ENCODE data around the gene COPRS.

COPRS gene

GRCh38 chr17:31845291-31845690 lies 13.8 kb downstream of the COPRS start:
- 83% methylated on average over 1 of the region's 3 CpGs; no CpG with 5 or more reads in 1 of the 2 experiments for WGBS, 2 experiments (ENCODE audit: insufficient coverage in 2 of 2)
- no peaks in the 10 kb centered on the region for H3K36me3 ChIP-seq (ENCODE audit: control insufficient read depth, insufficient read depth, low read length)

GRCh38 chr17:31843070-31843745 lies 15.8 kb downstream of the COPRS start:
- Histone ChIP-seq H3K36me3 (ENCODE audit: control insufficient read depth, insufficient read depth, low read length) (no peaks in the 10 kb centered on the region), H3K9me3 (ENCODE audit: control insufficient read depth, low read length) (no peaks in the 10 kb centered on the region), H3K4me3 (ENCODE audit: extremely low read depth, insufficient read depth, low read length, poor library complexity, severe bottlenecking) (no peak overlapping the region), H3K27ac (ENCODE audit: low read depth, low read length, severe bottlenecking) (no peak overlapping the region), H3K4me1 (ENCODE audit: control insufficient read depth, insufficient read depth, low read length, poor library complexity, severe bottlenecking) (no peaks in the 10 kb centered on the region)
- 90 to 93% methylated on average over 5 to 8 of the region's 8 CpGs for WGBS, 2 experiments (ENCODE audit: insufficient coverage in 2 of 2)

More at GRCh38 chr17:31845291-31845690, 13.8 kb downstream of the COPRS start:
- H3K9me3 ChIP-seq (ENCODE audit: control insufficient read depth, low read length) = no peaks in the 10 kb centered on the region
- no peaks in the 10 kb centered on the region for H3K4me1 ChIP-seq (ENCODE audit: control insufficient read depth, insufficient read depth, low read length, poor library complexity, severe bottlenecking)
- no peak overlapping the region for H3K27ac ChIP-seq (ENCODE audit: low read depth, low read length, severe bottlenecking)
- no peak overlapping the region for H3K4me3 ChIP-seq (ENCODE audit: extremely low read depth, insufficient read depth, low read length, poor library complexity, severe bottlenecking)

GRCh38 chr17:31842195-31843069 lies 16.6 kb downstream of the COPRS start:
- H3K36me3 ChIP-seq (ENCODE audit: control insufficient read depth, insufficient read depth, low read length) = no peaks in the 10 kb centered on the region
- 38% methylated on average over 18 to 20 of the region's 22 CpGs for WGBS, 2 experiments (ENCODE audit: insufficient coverage in 2 of 2)
- H3K27ac ChIP-seq (ENCODE audit: low read depth, low read length, severe bottlenecking) = no peak overlapping the region
- H3K4me1 ChIP-seq (ENCODE audit: control insufficient read depth, insufficient read depth, low read length, poor library complexity, severe bottlenecking) = no peaks in the 10 kb centered on the region
- H3K4me3 ChIP-seq (ENCODE audit: extremely low read depth, insufficient read depth, low read length, poor library complexity, severe bottlenecking) = no peak overlapping the region
- H3K9me3 ChIP-seq (ENCODE audit: control insufficient read depth, low read length) = no peaks in the 10 kb centered on the region

GRCh38 chr17:31841850-31842194 lies 17.2 kb downstream of the COPRS start:
- Histone ChIP-seq H3K9me3 (ENCODE audit: control insufficient read depth, low read length) (no peaks in the 10 kb centered on the region), H3K4me3 (ENCODE audit: extremely low read depth, insufficient read depth, low read length, poor library complexity, severe bottlenecking) (no peak overlapping the region), H3K27ac (ENCODE audit: low read depth, low read length, severe bottlenecking) (no peak overlapping the region), H3K4me1 (ENCODE audit: control insufficient read depth, insufficient read depth, low read length, poor library complexity, severe bottlenecking) (no peaks in the 10 kb centered on the region), H3K36me3 (ENCODE audit: control insufficient read depth, insufficient read depth, low read length) (no peaks in the 10 kb centered on the region)
- WGBS, 2 experiments (ENCODE audit: insufficient coverage in 2 of 2) = 85 to 92% methylated on average over 3 of the region's 5 CpGs

- no peaks in the 10 kb centered on the region for H3K4me1 ChIP-seq (ENCODE audit: control insufficient read depth, insufficient read depth, low read length, poor library complexity, severe bottlenecking)
- H3K4me3 ChIP-seq (ENCODE audit: extremely low read depth, insufficient read depth, low read length, poor library complexity, severe bottlenecking) = no peak overlapping the region
- H3K27ac ChIP-seq (ENCODE audit: low read depth, low read length, severe bottlenecking) = no peak overlapping the region
- no peaks in the 10 kb centered on the region for H3K36me3 ChIP-seq (ENCODE audit: control insufficient read depth, insufficient read depth, low read length)
- H3K9me3 ChIP-seq (ENCODE audit: control insufficient read depth, low read length) = no peaks in the 10 kb centered on the region
- WGBS, 2 experiments (ENCODE audit: insufficient coverage in 2 of 2) = 100% methylated on average over 2 of the region's 5 CpGs; no CpG with 5 or more reads in 1 of the 2 experiments
These were observed 20.3 kb downstream of the COPRS start for GRCh38 chr17:31838636-31839225.

GRCh38 chr17:31835984-31836383 lies 23.1 kb downstream of the COPRS start:
- no peaks in the 10 kb centered on the region for H3K4me1 ChIP-seq (ENCODE audit: control insufficient read depth, insufficient read depth, low read length, poor library complexity, severe bottlenecking)
- no peak overlapping the region for H3K4me3 ChIP-seq (ENCODE audit: extremely low read depth, insufficient read depth, low read length, poor library complexity, severe bottlenecking)
- H3K36me3 ChIP-seq (ENCODE audit: control insufficient read depth, insufficient read depth, low read length) = no peaks in the 10 kb centered on the region
- H3K9me3 ChIP-seq (ENCODE audit: control insufficient read depth, low read length) = no peaks in the 10 kb centered on the region
- H3K27ac ChIP-seq (ENCODE audit: low read depth, low read length, severe bottlenecking) = no peak overlapping the region
- WGBS, 2 experiments (ENCODE audit: insufficient coverage in 2 of 2) = 83 to 92% methylated on average over 1 to 2 of the region's 4 CpGs

GRCh38 chr17:31834448-31834847 lies 24.6 kb downstream of the COPRS start:
- Histone ChIP-seq H3K36me3 (ENCODE audit: control insufficient read depth, insufficient read depth, low read length) (no peaks in the 10 kb centered on the region), H3K4me3 (ENCODE audit: extremely low read depth, insufficient read depth, low read length, poor library complexity, severe bottlenecking) (no peak overlapping the region), H3K4me1 (ENCODE audit: control insufficient read depth, insufficient read depth, low read length, poor library complexity, severe bottlenecking) (no peaks in the 10 kb centered on the region), H3K27ac (ENCODE audit: low read depth, low read length, severe bottlenecking) (no peak overlapping the region), H3K9me3 (ENCODE audit: control insufficient read depth, low read length) (no peaks in the 10 kb centered on the region)
- WGBS, 2 experiments (ENCODE audit: insufficient coverage in 2 of 2) = 86 to 92% methylated on average over 7 of the region's 7 CpGs

GRCh38 chr17:31832746-31833145 lies 26.3 kb downstream of the COPRS start:
- Histone ChIP-seq H3K9me3 (ENCODE audit: control insufficient read depth, low read length) (no peaks in the 10 kb centered on the region), H3K4me3 (ENCODE audit: extremely low read depth, insufficient read depth, low read length, poor library complexity, severe bottlenecking) (no peak overlapping the region), H3K27ac (ENCODE audit: low read depth, low read length, severe bottlenecking) (no peak overlapping the region), H3K36me3 (ENCODE audit: control insufficient read depth, insufficient read depth, low read length) (no peaks in the 10 kb centered on the region), H3K4me1 (ENCODE audit: control insufficient read depth, insufficient read depth, low read length, poor library complexity, severe bottlenecking) (no peaks in the 10 kb centered on the region)
- WGBS, 2 experiments (ENCODE audit: insufficient coverage in 2 of 2) = 86 to 90% methylated on average over 8 of the region's 9 CpGs

- 89 to 98% methylated on average over 10 to 12 of the region's 12 CpGs for WGBS, 2 experiments (ENCODE audit: insufficient coverage in 2 of 2)
- no peaks in the 10 kb centered on the region for H3K9me3 ChIP-seq (ENCODE audit: control insufficient read depth, low read length)
- no peaks in the 10 kb centered on the region for H3K4me1 ChIP-seq (ENCODE audit: control insufficient read depth, insufficient read depth, low read length, poor library complexity, severe bottlenecking)
- no peaks in the 10 kb centered on the region for H3K36me3 ChIP-seq (ENCODE audit: control insufficient read depth, insufficient read depth, low read length)
- no peak overlapping the region for H3K27ac ChIP-seq (ENCODE audit: low read depth, low read length, severe bottlenecking)
- H3K4me3 ChIP-seq (ENCODE audit: extremely low read depth, insufficient read depth, low read length, poor library complexity, severe bottlenecking) = no peak overlapping the region
These were observed 27.8 kb downstream of the COPRS start for GRCh38 chr17:31830971-31831858.

- Histone ChIP-seq H3K27ac (ENCODE audit: low read depth, low read length, severe bottlenecking) (no peak overlapping the region), H3K4me3 (ENCODE audit: extremely low read depth, insufficient read depth, low read length, poor library complexity, severe bottlenecking) (no peak overlapping the region), H3K9me3 (ENCODE audit: control insufficient read depth, low read length) (no peaks in the 10 kb centered on the region), H3K4me1 (ENCODE audit: control insufficient read depth, insufficient read depth, low read length, poor library complexity, severe bottlenecking) (no peaks in the 10 kb centered on the region), H3K36me3 (ENCODE audit: control insufficient read depth, insufficient read depth, low read length) (no peaks in the 10 kb centered on the region)
- WGBS, 2 experiments (ENCODE audit: insufficient coverage in 2 of 2) = 100% methylated on average over 1 of the region's 3 CpGs; no CpG with 5 or more reads in 1 of the 2 experiments
These were observed 29.4 kb downstream of the COPRS start for GRCh38 chr17:31829649-31830048.
